ENCODE measurements around the gene SPN. TPM values are rescaled to one million over a fixed set of nuclear protein-coding genes. Genes with fewer than 3 reads are reported as not detected.

SPN gene
- total and polyA plus RNA-seq, 5 donors, result 1.3 to 3.4 (median 2.6) TPM

Other genes with a start within 250 kb of the SPN start
- 1 to 10 TPM; 2.5 to 7.8 (median 4.7) TPM for gene BOLA2, start 208.9 kb upstream of the SPN start, total RNA-seq
- gene BOLA2, start 208.9 kb upstream of the SPN start, polyA plus RNA-seq, result 15.3 TPM
- gene SLX1B, start 208.7 kb upstream of the SPN start, total RNA-seq, result 10 to 100 TPM; 12.4 to 20.7 (median 19.5) TPM
- gene SLX1B, start 208.7 kb upstream of the SPN start, polyA plus RNA-seq, result 15.0 TPM
- gene SULT1A4, start 203.3 kb upstream of the SPN start, total RNA-seq, result 1 to 10 TPM; 3.3 to 5.6 (median 3.7) TPM
- 17.0 TPM for gene SULT1A4, start 203.3 kb upstream of the SPN start, polyA plus RNA-seq
- gene NPIPB12, start 156.8 kb upstream of the SPN start, total RNA-seq, result 10 to 100 TPM; 20.4 to 32.6 (median 24.6) TPM
- gene NPIPB12, start 156.8 kb upstream of the SPN start, polyA plus RNA-seq, result 19.1 TPM
- 10 to 100 TPM; 20.4 to 53.5 (median 39.7) TPM for gene QPRT, start 15.9 kb downstream of the SPN start, total RNA-seq
- 44.3 TPM for gene QPRT, start 15.9 kb downstream of the SPN start, polyA plus RNA-seq
- gene C16orf54, start 82.7 kb downstream of the SPN start, total RNA-seq, result 1 to 10 TPM in 1 of 4 donors, under 1 TPM in 3; 0.62 to 1.1 (median 0.73) TPM
- 0.23 TPM for gene C16orf54, start 82.7 kb downstream of the SPN start, polyA plus RNA-seq
- not detected for gene ZG16, start 115.0 kb downstream of the SPN start, total RNA-seq
- gene ZG16, start 115.0 kb downstream of the SPN start, polyA plus RNA-seq, result not detected
- gene KIF22, start 127.5 kb downstream of the SPN start, total RNA-seq, result 10 to 100 TPM; 19.0 to 53.8 (median 41.6) TPM
- 89.6 TPM for gene KIF22, start 127.5 kb downstream of the SPN start, polyA plus RNA-seq
- gene MAZ, start 143.3 kb downstream of the SPN start, total RNA-seq, result 100 to 1,000 TPM in 3 of 4 donors, 10 to 100 TPM in 1; 82.3 to 113 (median 104) TPM
- gene MAZ, start 143.3 kb downstream of the SPN start, polyA plus RNA-seq, result 69.3 TPM
- 1 to 10 TPM; 2.5 to 5.0 (median 4.4) TPM for gene PRRT2, start 148.9 kb downstream of the SPN start, total RNA-seq
- gene PRRT2, start 148.9 kb downstream of the SPN start, polyA plus RNA-seq, result 4.8 TPM
- gene PAGR1, start 152.9 kb downstream of the SPN start, total RNA-seq, result 10 to 100 TPM; 13.7 to 20.3 (median 15.2) TPM
- 33.8 TPM for gene PAGR1, start 152.9 kb downstream of the SPN start, polyA plus RNA-seq
- gene MVP, start 157.2 kb downstream of the SPN start, total RNA-seq, result 10 to 100 TPM; 48.2 to 73.9 (median 64.0) TPM
- 50.6 TPM for gene MVP, start 157.2 kb downstream of the SPN start, polyA plus RNA-seq
- 100 to 1,000 TPM in 2 of 4 donors, 10 to 100 TPM in 2; 86.7 to 109 (median 99.1) TPM for gene CDIPT, start 200.0 kb downstream of the SPN start, total RNA-seq
- 106 TPM for gene CDIPT, start 200.0 kb downstream of the SPN start, polyA plus RNA-seq
- gene SEZ6L2, start 236.3 kb downstream of the SPN start, total RNA-seq, result 1 to 10 TPM; 1.5 to 3.6 (median 2.1) TPM
- gene SEZ6L2, start 236.3 kb downstream of the SPN start, polyA plus RNA-seq, result 0.36 TPM
- gene ASPHD1, start 237.2 kb downstream of the SPN start, total RNA-seq, result under 1 TPM in 3 of 4 donors, not detected in 1; 0.24 to 0.50 (median 0.28) TPM
- gene ASPHD1, start 237.2 kb downstream of the SPN start, polyA plus RNA-seq, result 0.14 TPM

Measured in right cardiac atrium (tissue), 5 donors.